Kidney (tissue), 14 donors: Measurements from ENCODE around the gene TSC22D3. TPM values are rescaled to one million over a fixed set of nuclear protein-coding genes. Genes with fewer than 3 reads are reported as not detected.

ENCODE experiments used
- DNase-seq, 5 donors: peaks; one replicate each; pipeline ENCODE4 v3.0.0-alpha.2; 2013 to 2020
- FAIRE-seq: peaks from 2 replicates; lab custom pipeline; 2012; peaks lifted over from hg19 to GRCh38; lab: Jason Lieb, UNC
- H3K27ac ChIP-seq, 2 donors: one replicate each; pipeline ENCODE4 v1.7.0; 2013; ENCODE audit warnings: low read depth in 2 of 2, low read length in 2 of 2, inconsistent platforms in 1 of 2
- H3K27me3 ChIP-seq: one replicate; pipeline ENCODE4 v1.7.1; 2013; ENCODE audit warnings: low read length, inconsistent platforms; ENCODE audit not compliant: control insufficient read depth, insufficient read depth
- H3K36me3 ChIP-seq, 3 donors: one replicate each; pipeline versions ENCODE4 v1.7.0 to v1.7.1; 2013; ENCODE audit warnings: low read length in 3 of 3, control low read depth in 1 of 3, inconsistent platforms in 1 of 3; ENCODE audit not compliant: insufficient read depth in 3 of 3, control insufficient read depth in 2 of 3
- H3K4me1 ChIP-seq, 3 donors: one replicate each; pipeline versions ENCODE4 v1.7.0 to v1.7.1; 2013; ENCODE audit warnings: low read length in 3 of 3, inconsistent platforms in 1 of 3, low read depth in 1 of 3; ENCODE audit not compliant: control insufficient read depth in 2 of 3, insufficient read depth in 2 of 3
- H3K4me3 ChIP-seq, 3 donors: one replicate each; pipeline versions ENCODE4 v1.7.0 to v1.8.1; 2013; ENCODE audit warnings: low read length in 3 of 3, control low read depth in 1 of 3, inconsistent platforms in 1 of 3
- H3K9ac ChIP-seq, 3 donors: one replicate each; pipeline versions ENCODE4 v1.7.0 to v1.7.1; 2013; ENCODE audit warnings: low read length in 3 of 3, control low read depth in 1 of 3, inconsistent platforms in 1 of 3
- H3K9me3 ChIP-seq, 3 donors: one replicate each; pipeline versions ENCODE4 v1.7.0 to v1.7.1; 2013; ENCODE audit warnings: low read length in 3 of 3, control low read depth in 1 of 3, inconsistent platforms in 1 of 3; ENCODE audit not compliant: control insufficient read depth in 2 of 3, insufficient read depth in 1 of 3
- CTCF ChIP-seq: IDR thresholded peaks from 3 replicates; pipeline ENCODE4 v1.5.1; 2012; ENCODE audit warnings: mild to moderate bottlenecking, moderate library complexity, borderline replicate concordance; ENCODE audit not compliant: insufficient read depth; ENCODE audit errors: extremely low read depth
- intact Hi-C: fragments of 100-400 bp; cut with DNase I; formaldehyde crosslinking; loops from one replicate; pipeline ENCODE4 v1.11.1; 2022
- polyA plus RNA-seq: library from polyadenylated mRNA; stranded (reverse); fragments of 350-450 nt; fragmentation: Illumina TruSeq; extraction: RNeasy Lipid Tissue Mini Kit (QIAGEN cat#74804); gene quantifications from one replicate; pipeline ENCODE4 v1.2.3, GENCODE V29; 2014; ENCODE audit warnings: low read depth, low replicate concordance; ENCODE audit not compliant: insufficient read depth
- total RNA-seq: library from RNA; stranded (reverse); fragmentation: NEBNext Ultra II Directional; extraction: Animal tissue kit (Norgen Biotek cat#: 25700); gene quantifications from one replicate; pipeline ENCODE4 v1.2.1, GENCODE V29; 2021
- donor health status: control.
- donor health status: control.
- donor health status: control.
- donor health status: control.
- donor health status: control.
- donor health status: DM: yes; HTN: yes; CAD: no.
- donor health status: Normal renal cell carcinoma (clear cell type).

TSC22D3 gene
- total and polyA plus RNA-seq, 2 donors from 2014 or later: 160 to 320 TPM

GRCh38 chrX:107776649-107777535 is 1.3 kb upstream of the TSC22D3 start:
- intact Hi-C loops: loop anchor here (10.0 kb wide), 1 partner anchor 112 kb away; no protein-coding TSS in a partner anchor
- DNase-seq (peak; percentile 83 to 93 (median 88)), FAIRE-seq (peak; percentile 98)
- peak overlapping the region; percentile 36 to 64 (median 49) for H3K4me3 ChIP-seq
- peaks cover 0 to 13% (median 0%) of the 10 kb centered on the region in 3 donors for H3K4me1 ChIP-seq
- no peaks in the 10 kb centered on the region for H3K36me3 ChIP-seq
- TF ChIP-seq CTCF: peak; percentile 82
- H3K27ac ChIP-seq: no peak overlapping the region
- peak overlapping the region in 1 of 3 donors; percentile 26 for H3K9ac ChIP-seq
- H3K9me3 ChIP-seq: no peaks in the 10 kb centered on the region
- peaks cover 6% of the 10 kb centered on the region for H3K27me3 ChIP-seq

GRCh38 chrX:107775000-107775733 is 420 bp downstream of the TSC22D3 start:
- TF ChIP-seq CTCF: no peak
- peak overlapping the region; percentile 26 to 64 (median 64) for H3K4me3 ChIP-seq
- DNase-seq: peak in 3 of 5 donors; percentile 14 to 55 (median 16)
- no peak for FAIRE-seq
- no peaks in the 10 kb centered on the region for H3K9me3 ChIP-seq
- peaks cover 6% of the 10 kb centered on the region for H3K27me3 ChIP-seq
- no peaks in the 10 kb centered on the region for H3K36me3 ChIP-seq
- H3K27ac ChIP-seq: peak overlapping the region in 1 of 2 donors; percentile 13
- H3K9ac ChIP-seq: peak overlapping the region in 2 of 3 donors; percentile 16 to 55
- H3K4me1 ChIP-seq: peaks cover 0 to 13% (median 0%) of the 10 kb centered on the region in 3 donors
- intact Hi-C loops: loop anchor here (10.0 kb wide), 1 partner anchor 110 kb away; no protein-coding TSS in a partner anchor

GRCh38 chrX:107773906-107774435 is 1.6 kb downstream of the TSC22D3 start:
- peak overlapping the region in 1 of 3 donors; percentile 34 for H3K9ac ChIP-seq
- peak overlapping the region in 2 of 3 donors; percentile 34 to 64 for H3K4me3 ChIP-seq
- H3K4me1 ChIP-seq: peaks cover 0 to 13% (median 0%) of the 10 kb centered on the region in 3 donors
- DNase-seq: no peak
- intact Hi-C loops: loop anchor here (10.0 kb wide), 1 partner anchor 109 kb away; no protein-coding TSS in a partner anchor
- no peak overlapping the region for H3K27ac ChIP-seq
- no peak for FAIRE-seq
- no peak for TF ChIP-seq CTCF
- H3K9me3 ChIP-seq: no peaks in the 10 kb centered on the region
- H3K36me3 ChIP-seq: no peaks in the 10 kb centered on the region
- H3K27me3 ChIP-seq: peaks cover 6% of the 10 kb centered on the region
